BLaER1 (cell line): ENCODE data around the gene AKT1.
A peak's percentile ranks its signal among the peaks of the same experiment; 100 is the strongest.

ENCODE experiments used
- H3K27ac ChIP-seq: shearing (Covaris generic); formaldehyde crosslinking; 2 replicates; pipeline ENCODE4 v1.8.1; 2022
- H3K27me3 ChIP-seq: shearing (Covaris generic); formaldehyde crosslinking; 2 replicates; pipeline ENCODE4 v1.8.1; 2022
- H3K36me3 ChIP-seq: shearing (Covaris generic); formaldehyde crosslinking; 2 replicates; pipeline ENCODE4 v1.8.1; 2022
- H3K4me1 ChIP-seq: shearing (Covaris generic); formaldehyde crosslinking; 2 replicates; pipeline ENCODE4 v1.8.1; 2022
- H3K4me2 ChIP-seq: shearing (Covaris generic); formaldehyde crosslinking; 2 replicates; pipeline ENCODE4 v1.8.1; 2022
- H3K4me3 ChIP-seq: shearing (Covaris generic); formaldehyde crosslinking; 2 replicates; pipeline ENCODE4 v1.8.1; 2022
- H3K9ac ChIP-seq: shearing (Covaris generic); formaldehyde crosslinking; 2 replicates; pipeline ENCODE4 v1.8.1; 2022
- H3K9me3 ChIP-seq: shearing (Covaris generic); formaldehyde crosslinking; 2 replicates; pipeline ENCODE4 v1.8.1; 2022
- H4K20me1 ChIP-seq: shearing (Covaris generic); formaldehyde crosslinking; 2 replicates; pipeline ENCODE4 v1.8.1; 2022
- Cebpa-rat ChIP-seq: shearing (Covaris generic); IDR thresholded peaks from 2 replicates; pipeline ENCODE4 v1.8.1; 2022

Gene AKT1

GRCh38 chr14:104788161-104788818 is 7.3 kb downstream of the AKT1 start:
- Histone ChIP-seq H3K36me3 (peaks cover 91% of the 10 kb centered on the region), H3K27me3 (no peaks in the 10 kb centered on the region), H3K4me3 (no peak overlapping the region), H3K9me3 (no peaks in the 10 kb centered on the region), H3K27ac (peak overlapping the region; percentile 80), H4K20me1 (peaks cover 99% of the 10 kb centered on the region), H3K4me2 (peak overlapping the region; percentile 90), H3K9ac (0 out of 2 replicates have a peak overlapping the region, but pooled peaks have one; percentile 63), H3K4me1 (peaks cover 96% of the 10 kb centered on the region)
- no peak for TF ChIP-seq Cebpa-rat

GRCh38 chr14:104787736-104788135 is 7.8 kb downstream of the AKT1 start:
- TF ChIP-seq Cebpa-rat: no peak
- H4K20me1 ChIP-seq: peaks cover 98% of the 10 kb centered on the region

GRCh38 chr14:104786726-104787675 is 8.5 kb downstream of the AKT1 start:
- Histone ChIP-seq H4K20me1 (peaks cover 98% of the 10 kb centered on the region), H3K4me1 (peaks cover 94% of the 10 kb centered on the region), H3K36me3 (peaks cover 90% of the 10 kb centered on the region)

More at GRCh38 chr14:104787736-104788135, 7.8 kb downstream of the AKT1 start:
- Histone ChIP-seq H3K4me3 (no peak overlapping the region; the same call in 1 of the 2 replicates), H3K27me3 (no peaks in the 10 kb centered on the region), H3K9me3 (no peaks in the 10 kb centered on the region), H3K36me3 (peaks cover 91% of the 10 kb centered on the region), H3K4me2 (peak overlapping the region; percentile 90), H3K9ac (peak overlapping the region; percentile 63; the same call in 1 of the 2 replicates), H3K4me1 (peaks cover 95% of the 10 kb centered on the region), H3K27ac (peak overlapping the region; percentile 80)

GRCh38 chr14:104786091-104786586 is 9.4 kb downstream of the AKT1 start:
- H4K20me1 ChIP-seq: peaks cover 97% of the 10 kb centered on the region
- H3K27ac ChIP-seq: peak overlapping the region; percentile 80
- H3K36me3 ChIP-seq: peaks cover 89% of the 10 kb centered on the region
- no peak for TF ChIP-seq Cebpa-rat
- no peaks in the 10 kb centered on the region for H3K9me3 ChIP-seq
- peaks cover 90% of the 10 kb centered on the region for H3K4me1 ChIP-seq
- peak overlapping the region; percentile 63 for H3K9ac ChIP-seq
- no peaks in the 10 kb centered on the region for H3K27me3 ChIP-seq
- no peak overlapping the region; the same call in 1 of the 2 replicates for H3K4me3 ChIP-seq
- peak overlapping the region; percentile 90 for H3K4me2 ChIP-seq

More at GRCh38 chr14:104786726-104787675, 8.5 kb downstream of the AKT1 start:
- Histone ChIP-seq H3K27ac (peak overlapping the region; percentile 80), H3K9me3 (no peaks in the 10 kb centered on the region), H3K27me3 (no peaks in the 10 kb centered on the region), H3K4me3 (peak overlapping the region; percentile 46; the same call in 1 of the 2 replicates), H3K4me2 (peak overlapping the region; percentile 90), H3K9ac (peak overlapping the region; percentile 63)
- TF ChIP-seq Cebpa-rat: no peak

GRCh38 chr14:104785708-104786080 is 9.9 kb downstream of the AKT1 start:
- TF ChIP-seq Cebpa-rat: no peak
- H3K27me3 ChIP-seq: no peaks in the 10 kb centered on the region
- no peaks in the 10 kb centered on the region for H3K9me3 ChIP-seq
- peak overlapping the region; percentile 90 for H3K4me2 ChIP-seq
- H4K20me1 ChIP-seq: peaks cover 97% of the 10 kb centered on the region
- peak overlapping the region; percentile 80 for H3K27ac ChIP-seq
- no peak overlapping the region for H3K4me3 ChIP-seq
- peaks cover 86% of the 10 kb centered on the region for H3K4me1 ChIP-seq
- peaks cover 89% of the 10 kb centered on the region for H3K36me3 ChIP-seq
- peak overlapping the region; percentile 63 for H3K9ac ChIP-seq

- peak overlapping the region; percentile 63 for H3K9ac ChIP-seq
- H3K9me3 ChIP-seq: no peaks in the 10 kb centered on the region
- TF ChIP-seq Cebpa-rat: no peak
- H3K36me3 ChIP-seq: peaks cover 88% of the 10 kb centered on the region
- peaks cover 81% of the 10 kb centered on the region for H3K4me1 ChIP-seq
- peaks cover 97% of the 10 kb centered on the region for H4K20me1 ChIP-seq
- H3K4me3 ChIP-seq: no peak overlapping the region
- H3K4me2 ChIP-seq: peak overlapping the region; percentile 90
- peak overlapping the region; percentile 80 for H3K27ac ChIP-seq
- H3K27me3 ChIP-seq: no peaks in the 10 kb centered on the region
Observed at GRCh38 chr14:104784846-104785707, 10.5 kb downstream of the AKT1 start.

GRCh38 chr14:104784218-104784568 is 11.4 kb downstream of the AKT1 start:
- no peaks in the 10 kb centered on the region for H3K9me3 ChIP-seq
- H3K4me3 ChIP-seq: no peak overlapping the region
- H3K9ac ChIP-seq: peak overlapping the region; percentile 8; the same call in 1 of the 2 replicates
- peaks cover 74% of the 10 kb centered on the region for H3K4me1 ChIP-seq
- peak overlapping the region; percentile 60; the same call in 1 of the 2 replicates for H3K27ac ChIP-seq
- H4K20me1 ChIP-seq: peaks cover 97% of the 10 kb centered on the region
- no peak for TF ChIP-seq Cebpa-rat
- peaks cover 88% of the 10 kb centered on the region for H3K36me3 ChIP-seq
- peak overlapping the region; percentile 51 for H3K4me2 ChIP-seq
- no peaks in the 10 kb centered on the region for H3K27me3 ChIP-seq

GRCh38 chr14:104783484-104784217 is 11.9 kb downstream of the AKT1 start:
- Histone ChIP-seq H3K4me1 (peaks cover 68% of the 10 kb centered on the region), H3K4me3 (no peak overlapping the region), H3K9ac (peak overlapping the region; percentile 8; the same call in 1 of the 2 replicates), H4K20me1 (peaks cover 97% of the 10 kb centered on the region), H3K36me3 (peaks cover 88% of the 10 kb centered on the region), H3K27me3 (no peaks in the 10 kb centered on the region), H3K4me2 (peak overlapping the region; percentile 51), H3K9me3 (no peaks in the 10 kb centered on the region), H3K27ac (peak overlapping the region; percentile 60; the same call in 1 of the 2 replicates)
- TF ChIP-seq Cebpa-rat: no peak
